ENCODE measurements around the gene PIGO. TPM values are rescaled to one million over a fixed set of nuclear protein-coding genes. Genes with fewer than 3 reads are reported as not detected.

PIGO gene
- total and polyA plus RNA-seq, 9 of the 15 experiments (the other 6 are each of a cell fraction or from before 2014, with no cell fraction given): 5.4 to 13.7 (median 9.7) TPM

GRCh38 chr9:35108946-35109575 lies 12.7 kb upstream of the PIGO start (continued):
- TF ChIP-seq, protein P1, sequence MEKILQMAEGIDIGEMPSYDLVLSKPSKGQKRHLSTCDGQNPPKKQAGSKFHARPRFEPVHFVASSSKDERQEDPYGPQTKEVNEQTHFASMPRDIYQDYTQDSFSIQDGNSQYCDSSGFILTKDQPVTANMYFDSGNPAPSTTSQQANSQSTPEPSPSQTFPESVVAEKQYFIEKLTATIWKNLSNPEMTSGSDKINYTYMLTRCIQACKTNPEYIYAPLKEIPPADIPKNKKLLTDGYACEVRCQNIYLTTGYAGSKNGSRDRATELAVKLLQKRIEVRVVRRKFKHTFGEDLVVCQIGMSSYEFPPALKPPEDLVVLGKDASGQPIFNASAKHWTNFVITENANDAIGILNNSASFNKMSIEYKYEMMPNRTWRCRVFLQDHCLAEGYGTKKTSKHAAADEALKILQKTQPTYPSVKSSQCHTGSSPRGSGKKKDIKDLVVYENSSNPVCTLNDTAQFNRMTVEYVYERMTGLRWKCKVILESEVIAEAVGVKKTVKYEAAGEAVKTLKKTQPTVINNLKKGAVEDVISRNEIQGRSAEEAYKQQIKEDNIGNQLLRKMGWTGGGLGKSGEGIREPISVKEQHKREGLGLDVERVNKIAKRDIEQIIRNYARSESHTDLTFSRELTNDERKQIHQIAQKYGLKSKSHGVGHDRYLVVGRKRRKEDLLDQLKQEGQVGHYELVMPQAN (IDR thresholded peaks at IDR 0.05; ENCODE audit: borderline replicate concordance): peak; percentile 28; the same call in 1 of the 2 replicates
- TF ChIP-seq REST (IDR thresholded peaks at IDR 0.05; ENCODE audit: borderline replicate concordance) (peak; percentile 16; the same call in 1 of the 2 replicates), REST (CRISPR knock-in tag; IDR thresholded peaks at IDR 0.05; ENCODE audit: low read depth) (no peak), CBX5 (IDR thresholded peaks at IDR 0.05; ENCODE audit: borderline replicate concordance, low read depth) (no peak), ZNF586 (CRISPR knock-in tag; conservative IDR thresholded peaks at IDR 0.05) (no peak), ZNF778 (CRISPR knock-in tag; IDR thresholded peaks at IDR 0.05) (no peak), IFI16 (CRISPR knock-in tag; IDR thresholded peaks at IDR 0.05) (no peak), U2AF1 (optimal IDR thresholded peaks at IDR 0.05; ENCODE audit: low read depth, low read length) (no peak), PHB (CRISPR knock-in tag; IDR thresholded peaks at IDR 0.05) (no peak), MED1 (CRISPR knock-in tag; IDR thresholded peaks at IDR 0.05; ENCODE audit: borderline replicate concordance) (no peak), HLTF (IDR thresholded peaks at IDR 0.05) (no peak), SLC30A9 (CRISPR knock-in tag; IDR thresholded peaks at IDR 0.05) (no peak), ZNF217 (CRISPR knock-in tag; IDR thresholded peaks at IDR 0.05) (no peak), ARID1B (IDR thresholded peaks at IDR 0.05) (peak; percentile 98), NFE2 (IDR thresholded peaks at IDR 0.05; ENCODE audit: low read depth) (peak; percentile 6; the same call in 1 of the 2 replicates)
- TF ChIP-seq, protein P2, sequence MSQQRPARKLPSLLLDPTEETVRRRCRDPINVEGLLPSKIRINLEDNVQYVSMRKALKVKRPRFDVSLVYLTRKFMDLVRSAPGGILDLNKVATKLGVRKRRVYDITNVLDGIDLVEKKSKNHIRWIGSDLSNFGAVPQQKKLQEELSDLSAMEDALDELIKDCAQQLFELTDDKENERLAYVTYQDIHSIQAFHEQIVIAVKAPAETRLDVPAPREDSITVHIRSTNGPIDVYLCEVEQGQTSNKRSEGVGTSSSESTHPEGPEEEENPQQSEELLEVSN (IDR thresholded peaks at IDR 0.05; ENCODE audit: borderline replicate concordance in 1 of 2, extremely low read depth in 1 of 2, insufficient read depth in 1 of 2, insufficient read length in 1 of 2, low read depth in 1 of 2, low read length in 1 of 2, poor library complexity in 1 of 2, severe bottlenecking in 1 of 2): no peak
- TF ChIP-seq, protein P3, sequence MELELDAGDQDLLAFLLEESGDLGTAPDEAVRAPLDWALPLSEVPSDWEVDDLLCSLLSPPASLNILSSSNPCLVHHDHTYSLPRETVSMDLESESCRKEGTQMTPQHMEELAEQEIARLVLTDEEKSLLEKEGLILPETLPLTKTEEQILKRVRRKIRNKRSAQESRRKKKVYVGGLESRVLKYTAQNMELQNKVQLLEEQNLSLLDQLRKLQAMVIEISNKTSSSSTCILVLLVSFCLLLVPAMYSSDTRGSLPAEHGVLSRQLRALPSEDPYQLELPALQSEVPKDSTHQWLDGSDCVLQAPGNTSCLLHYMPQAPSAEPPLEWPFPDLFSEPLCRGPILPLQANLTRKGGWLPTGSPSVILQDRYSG (tag; conservative IDR thresholded peaks at IDR 0.05; ENCODE audit: low read depth): no peak

Measured in K562 (cell line).